Keratinocyte (primary cell): ENCODE results near the gene HOXA6.

Experiments
- EZH2 ChIP-seq: IDR thresholded peaks from one replicate; pipeline ENCODE4 v1.6.1; 2012; ENCODE audit warnings: inconsistent platforms, mild to moderate bottlenecking, low read length, moderate library complexity
- TF ChIP-seq, protein P1 (sequence below), 3 experiments: IDR thresholded peaks in 1 of 3; conservative IDR thresholded peaks in 1 of 3; optimal IDR thresholded peaks in 1 of 3; 2 replicates in 2 of 3; 3 replicates in 1 of 3; pipeline versions ENCODE3 to v1.5.1; 2011; ENCODE audit warnings: low read length in 3 of 3, mild to moderate bottlenecking in 3 of 3, moderate library complexity in 2 of 3, control low read depth in 1 of 3, inconsistent platforms in 1 of 3; ENCODE audit not compliant: insufficient read depth in 2 of 3; ENCODE audit errors: extremely low read depth in 1 of 3

DNA sequence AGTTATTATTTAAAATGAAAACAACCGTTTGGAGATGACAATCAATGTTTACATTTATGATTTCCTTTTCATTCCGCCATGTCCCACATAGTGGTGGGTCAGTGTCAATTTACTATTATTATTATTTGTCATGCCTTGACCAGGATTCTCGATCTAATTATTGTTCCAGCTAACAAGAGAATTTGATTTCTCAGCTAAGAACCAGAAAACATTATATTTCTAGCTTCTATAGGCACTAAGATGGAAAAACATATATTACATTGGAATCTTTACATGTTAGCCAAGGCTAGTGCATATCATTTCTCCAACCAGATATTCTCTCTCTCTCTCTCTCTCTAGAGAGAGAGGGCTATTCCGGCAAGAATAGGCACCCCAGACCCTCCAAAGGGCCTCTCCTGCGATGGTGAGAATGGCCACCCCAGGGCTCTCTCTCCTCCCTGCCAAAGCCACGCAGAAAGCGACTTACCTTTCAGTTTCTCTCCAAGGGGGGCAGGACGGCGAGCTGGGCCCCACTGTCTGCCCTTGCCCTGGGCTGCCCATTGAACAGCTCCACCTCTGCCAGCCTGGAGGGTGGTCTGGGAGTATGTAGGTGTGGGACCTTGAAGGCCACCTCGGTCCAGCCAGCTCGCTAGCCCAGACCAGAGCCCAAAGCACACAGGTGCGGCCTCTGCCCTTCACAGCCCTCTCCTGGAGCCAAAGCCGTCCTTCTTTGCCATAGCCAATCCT lies 2.4 kb upstream of the HOXA6 start:
- no peak for TF ChIP-seq EZH2
- TF ChIP-seq, protein P1, sequence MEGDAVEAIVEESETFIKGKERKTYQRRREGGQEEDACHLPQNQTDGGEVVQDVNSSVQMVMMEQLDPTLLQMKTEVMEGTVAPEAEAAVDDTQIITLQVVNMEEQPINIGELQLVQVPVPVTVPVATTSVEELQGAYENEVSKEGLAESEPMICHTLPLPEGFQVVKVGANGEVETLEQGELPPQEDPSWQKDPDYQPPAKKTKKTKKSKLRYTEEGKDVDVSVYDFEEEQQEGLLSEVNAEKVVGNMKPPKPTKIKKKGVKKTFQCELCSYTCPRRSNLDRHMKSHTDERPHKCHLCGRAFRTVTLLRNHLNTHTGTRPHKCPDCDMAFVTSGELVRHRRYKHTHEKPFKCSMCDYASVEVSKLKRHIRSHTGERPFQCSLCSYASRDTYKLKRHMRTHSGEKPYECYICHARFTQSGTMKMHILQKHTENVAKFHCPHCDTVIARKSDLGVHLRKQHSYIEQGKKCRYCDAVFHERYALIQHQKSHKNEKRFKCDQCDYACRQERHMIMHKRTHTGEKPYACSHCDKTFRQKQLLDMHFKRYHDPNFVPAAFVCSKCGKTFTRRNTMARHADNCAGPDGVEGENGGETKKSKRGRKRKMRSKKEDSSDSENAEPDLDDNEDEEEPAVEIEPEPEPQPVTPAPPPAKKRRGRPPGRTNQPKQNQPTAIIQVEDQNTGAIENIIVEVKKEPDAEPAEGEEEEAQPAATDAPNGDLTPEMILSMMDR (optimal IDR thresholded peaks at IDR 0.05 in 1 of 3, IDR thresholded peaks at IDR 0.05 in 1 of 3, conservative IDR thresholded peaks at IDR 0.05 in 1 of 3; ENCODE audit: extremely low read depth in 1 of 3, insufficient read depth in 2 of 3, low read length in 3 of 3), result no peak
